Endodermal cell (in vitro differentiated cells): ENCODE results near the gene TIMM44. TPM values are rescaled to one million over a fixed set of nuclear protein-coding genes. Genes with fewer than 3 reads are reported as not detected.

Source experiments
- DNase-seq: peaks from one replicate; pipeline ENCODE4 v3.0.0-alpha.2; 2017
- H3K27ac ChIP-seq: 2 replicates; pipeline ENCODE4 v1.5.1; 2013; ENCODE audit warnings: mild to moderate bottlenecking, low read depth, low read length, moderate library complexity
- H3K27me3 ChIP-seq: 2 replicates; pipeline ENCODE4 v1.6.1; 2013; ENCODE audit warnings: mild to moderate bottlenecking, low read length, moderate library complexity; ENCODE audit not compliant: insufficient read depth, control insufficient read depth, poor library complexity, severe bottlenecking
- H3K36me3 ChIP-seq: 2 replicates; pipeline ENCODE4 v1.7.0; 2013; ENCODE audit warnings: mild to moderate bottlenecking, low read length, moderate library complexity; ENCODE audit not compliant: control insufficient read depth, insufficient read depth
- H3K4me1 ChIP-seq: one replicate; pipeline ENCODE4 v1.7.0; 2013; ENCODE audit warnings: low read length; ENCODE audit not compliant: control insufficient read depth, insufficient read depth
- H3K4me3 ChIP-seq: 2 replicates; pipeline ENCODE4 v1.5.1; 2013; ENCODE audit warnings: mild to moderate bottlenecking, low read length, moderate library complexity
- H3K9ac ChIP-seq: 2 replicates; pipeline ENCODE4 v1.6.1; 2013; ENCODE audit warnings: mild to moderate bottlenecking, low read length, moderate library complexity; ENCODE audit not compliant: poor library complexity, severe bottlenecking; ENCODE audit errors: extremely low read depth
- H3K9me3 ChIP-seq: 2 replicates; pipeline ENCODE4 v1.6.1; 2013; ENCODE audit warnings: mild to moderate bottlenecking, low read length, moderate library complexity; ENCODE audit not compliant: control insufficient read depth
- H3K27ac Mint-ChIP-seq: 2 replicates; pipeline ENCODE4 v1.8.0; 2020; ENCODE audit warnings: mixed read lengths
- H3K27me3 Mint-ChIP-seq: 2 replicates; pipeline ENCODE4 v1.8.0; 2021; ENCODE audit warnings: mild to moderate bottlenecking, mixed read lengths; ENCODE audit not compliant: insufficient read depth
- H3K36me3 Mint-ChIP-seq: 2 replicates; pipeline ENCODE4 v1.8.0; 2020; ENCODE audit warnings: low read depth, mixed read lengths
- H3K4me1 Mint-ChIP-seq: 2 replicates; pipeline ENCODE4 v1.8.0; 2020; ENCODE audit warnings: mixed read lengths
- H3K4me3 Mint-ChIP-seq: 2 replicates; pipeline ENCODE4 v1.8.0; 2020; ENCODE audit warnings: mild to moderate bottlenecking, moderate library complexity, mixed read lengths
- H3K9me3 Mint-ChIP-seq: 2 replicates; pipeline ENCODE4 v1.8.0; 2020; ENCODE audit warnings: mild to moderate bottlenecking, mixed read lengths
- CTCF ChIP-seq: fragments of 200-600 bp; sonication (generic); conservative IDR thresholded peaks from 2 replicates; pipeline ENCODE4 v1.5.0; 2021; ENCODE audit warnings: antibody characterized with exemption, mild to moderate bottlenecking
- WGBS, 2 experiments: methylation state at CpG; one replicate each; pipeline versions ENCODE4 v1.1.5 to v1.1.7; 2013; ENCODE audit warnings: missing lambda C conversion rate in 2 of 2, mixed read lengths in 1 of 2; ENCODE audit not compliant: insufficient coverage in 1 of 2, insufficient read length in 1 of 2; 5-methylcytosine and 5-hydroxymethylcytosine counted together
- total RNA-seq, 2 donors: library from RNA; stranded (reverse); fragmentation: NEBNext Ultra II Directional in 1 of 2; extraction: Animal tissue kit (Norgen Biotek cat#: 25700) in 1 of 2; gene quantifications; 2 replicates in 1 of 2; 3 replicates in 1 of 2; pipeline ENCODE4 v1.2.1, GENCODE V29; 2021

Gene TIMM44
- total RNA-seq, 2 donors from 2014 or later, result 78.1 to 80.0 TPM

- Histone ChIP-seq H3K36me3 (peaks cover 21% of the 10 kb centered on the region), H3K27me3 (no peaks in the 10 kb centered on the region), H3K9ac (no peak overlapping the region), H3K9me3 (no peaks in the 10 kb centered on the region), H3K4me1 (peaks cover 5% of the 10 kb centered on the region), H3K4me3 (peak overlapping the region; percentile 68), H3K27ac (peak overlapping the region; percentile 44)
- H3K9me3 Mint-ChIP-seq, result no peaks in the 10 kb centered on the region
- peaks cover under 1% of the 10 kb centered on the region for H3K27me3 Mint-ChIP-seq
- no peak overlapping the region for H3K27ac Mint-ChIP-seq
- WGBS, 2 experiments, result 74 to 75% methylated on average over 17 to 29 of the region's 34 CpGs
- H3K4me3 Mint-ChIP-seq, result peak overlapping the region; percentile 70
- H3K36me3 Mint-ChIP-seq, result peaks cover 11% of the 10 kb centered on the region
- DNase-seq, result no peak
- no peak for TF ChIP-seq CTCF
- H3K4me1 Mint-ChIP-seq, result peaks cover 7% of the 10 kb centered on the region
Observed at GRCh38 chr19:7924651-7925170, 18.8 kb downstream of the TIMM44 start.

GRCh38 chr19:7924241-7924640, 19.2 kb downstream of the TIMM44 start:
- no peak overlapping the region for H3K27ac Mint-ChIP-seq
- 96 to 98% methylated on average over 9 to 12 of the region's 12 CpGs for WGBS, 2 experiments
- H3K4me3 Mint-ChIP-seq, result peak overlapping the region; percentile 70

GRCh38 chr19:7923295-7924191, 19.9 kb downstream of the TIMM44 start:
- no peak for TF ChIP-seq CTCF
- Histone ChIP-seq H3K9ac (no peak overlapping the region), H3K36me3 (peaks cover 17% of the 10 kb centered on the region), H3K27me3 (peaks cover 6% of the 10 kb centered on the region), H3K4me1 (peaks cover 5% of the 10 kb centered on the region), H3K4me3 (no peak overlapping the region), H3K9me3 (no peaks in the 10 kb centered on the region), H3K27ac (no peak overlapping the region)
- Mint-ChIP-seq H3K36me3 (peaks cover 11% of the 10 kb centered on the region), H3K4me3 (no peak overlapping the region), H3K27me3 (peaks cover 7% of the 10 kb centered on the region), H3K27ac (no peak overlapping the region), H3K9me3 (no peaks in the 10 kb centered on the region), H3K4me1 (peaks cover 9% of the 10 kb centered on the region)
- no peak for DNase-seq
- WGBS, 2 experiments, result 94 to 96% methylated on average over 16 to 29 of the region's 31 CpGs

More at GRCh38 chr19:7924241-7924640, 19.2 kb downstream of the TIMM44 start:
- no peaks in the 10 kb centered on the region for H3K27me3 ChIP-seq
- H3K27ac ChIP-seq, result no peak overlapping the region
- H3K4me1 ChIP-seq, result peaks cover 5% of the 10 kb centered on the region
- H3K9me3 ChIP-seq, result no peaks in the 10 kb centered on the region
- DNase-seq, result no peak
- Mint-ChIP-seq H3K36me3 (peaks cover 11% of the 10 kb centered on the region), H3K4me1 (peaks cover 9% of the 10 kb centered on the region), H3K9me3 (no peaks in the 10 kb centered on the region), H3K27me3 (peaks cover 3% of the 10 kb centered on the region)
- TF ChIP-seq CTCF, result no peak
- peaks cover 21% of the 10 kb centered on the region for H3K36me3 ChIP-seq
- H3K4me3 ChIP-seq, result no peak overlapping the region
- H3K9ac ChIP-seq, result no peak overlapping the region
